RWPE1 (cell line): ENCODE results near the gene TSKU.
A peak's percentile ranks its signal among the peaks of the same experiment; 100 is the strongest.

Source experiments
- CTCF ChIA-PET: fragments of 350-600 bp; sonication (Branson Sonifier 250); formaldehyde crosslinking; extraction: SDS; loops from one replicate; lab custom pipeline; 2021; lab: Yijun Ruan, JAX
- POLR2A ChIA-PET: fragments of 400-600 bp; formaldehyde crosslinking; extraction: SDS; loops from one replicate; lab custom pipeline; 2020; ENCODE audit warnings: antibody characterized with exemption; ENCODE audit not compliant: low non-redundant PET; lab: Yijun Ruan, JAX
- DNase-seq: peaks from one replicate; pipeline ENCODE4 v3.0.0; 2012; ENCODE audit warnings: low spot score
- H3K27ac ChIP-seq: fragments of 450-650 bp; 2 replicates; pipeline ENCODE4 v1.5.1; 2017
- CTCF ChIP-seq: fragments of 450-650 bp; conservative IDR thresholded peaks from 2 replicates; pipeline ENCODE4 v1.5.1; 2017; ENCODE audit warnings: low read depth, mild to moderate bottlenecking

Gene TSKU

GRCh38 chr11:76786016-76786415, 2.9 kb downstream of the TSKU start:
- H3K27ac ChIP-seq = peak overlapping the region; percentile 97
- POLR2A ChIA-PET = no interaction called here
- CTCF ChIA-PET = interaction anchor here (0.6 to 0.7 kb wide), 2 partner anchors 27 to 68 kb away, joined by 3 read pairs; no protein-coding TSS in a partner anchor
- no peak for TF ChIP-seq CTCF
- DNase-seq = no peak

GRCh38 chr11:76786441-76787014, 3.4 kb downstream of the TSKU start:
- TF ChIP-seq CTCF = no peak
- peak overlapping the region; percentile 97 for H3K27ac ChIP-seq
- ChIA-PET CTCF (interaction anchor here (0.6 kb wide), 1 partner anchor 69 kb away, joined by 3 read pairs; no protein-coding TSS in a partner anchor), POLR2A (no interaction called here)
- no peak for DNase-seq

GRCh38 chr11:76787271-76787670, 4.1 kb downstream of the TSKU start:
- peak overlapping the region; percentile 97 for H3K27ac ChIP-seq
- POLR2A ChIA-PET = no interaction called here

GRCh38 chr11:76787911-76788596, 4.9 kb downstream of the TSKU start:
- TF ChIP-seq CTCF = no peak
- DNase-seq = peak; percentile 31
- ChIA-PET CTCF (interaction anchor here (0.6 to 1.2 kb wide), 3 partner anchors 10 to 573 kb away, joined by 3 to 4 read pairs (median 3); no protein-coding TSS in a partner anchor), POLR2A (no interaction called here)
- H3K27ac ChIP-seq = peak overlapping the region; percentile 97

More at GRCh38 chr11:76787271-76787670, 4.1 kb downstream of the TSKU start:
- CTCF ChIA-PET = interaction anchor here (0.6 to 1.2 kb wide), 2 partner anchors 11 to 573 kb away, joined by 3 to 4 read pairs; no protein-coding TSS in a partner anchor
- no peak for DNase-seq
- no peak for TF ChIP-seq CTCF

GRCh38 chr11:76788661-76789442, 5.7 kb downstream of the TSKU start:
- POLR2A ChIA-PET = no interaction called here
- TF ChIP-seq CTCF = no peak
- DNase-seq = peak; percentile 79
- H3K27ac ChIP-seq = peak overlapping the region; percentile 97
- CTCF ChIA-PET = interaction anchor here (0.6 to 0.8 kb wide), 4 partner anchors 68 to 338 kb away, joined by 3 to 6 read pairs (median 3); no protein-coding TSS in a partner anchor

- ChIA-PET POLR2A (no interaction called here), CTCF (interaction anchor here (0.8 kb wide), 1 partner anchor 129 kb away, joined by 3 read pairs; no protein-coding TSS in a partner anchor)
- TF ChIP-seq CTCF = no peak
- peak overlapping the region; percentile 97 for H3K27ac ChIP-seq
- DNase-seq = no peak
Measured at GRCh38 chr11:76789443-76789719, 6.2 kb downstream of the TSKU start.
